ENCODE data around the gene ILRUN. TPM values are rescaled to one million over a fixed set of nuclear protein-coding genes. Genes with fewer than 3 reads are reported as not detected.

Gene ILRUN
- total RNA-seq, 2 donors from 2014 or later = 48.5 to 57.6 TPM

GRCh38 chr6:34667481-34668238 lies 28.9 kb downstream of the ILRUN start:
- Histone ChIP-seq H3K4me1 (peaks cover under 1% of the 10 kb centered on the region), H3K27ac (no peak overlapping the region), H3K27me3 (no peaks in the 10 kb centered on the region), H3K36me3 (no peaks in the 10 kb centered on the region), H3K9me3 (no peaks in the 10 kb centered on the region), H3K4me3 (no peak overlapping the region), H3K9ac (ENCODE audit: low read depth in 2 of 2, low read length in 2 of 2) (no peak overlapping the region)
- no peak for TF ChIP-seq CTCF (IDR thresholded peaks at IDR 0.05)
- intact Hi-C loops (cut with DNase I) = no loop called here
- DNase-seq = no peak

GRCh38 chr6:34665019-34665418 lies 31.5 kb downstream of the ILRUN start:
- H3K9ac ChIP-seq (ENCODE audit: low read depth in 2 of 2, low read length in 2 of 2) = no peak overlapping the region
- no peaks in the 10 kb centered on the region for H3K27me3 ChIP-seq
- H3K27ac ChIP-seq = no peak overlapping the region
- TF ChIP-seq CTCF (IDR thresholded peaks at IDR 0.05) = no peak
- no peak for DNase-seq
- intact Hi-C loops (cut with DNase I) = no loop called here
- H3K4me3 ChIP-seq = no peak overlapping the region
- H3K36me3 ChIP-seq = no peaks in the 10 kb centered on the region
- no peaks in the 10 kb centered on the region for H3K9me3 ChIP-seq
- H3K4me1 ChIP-seq = no peaks in the 10 kb centered on the region

GRCh38 chr6:34664256-34664971 lies 32.2 kb downstream of the ILRUN start:
- no peaks in the 10 kb centered on the region for H3K27me3 ChIP-seq
- intact Hi-C loops (cut with DNase I) = no loop called here
- no peak overlapping the region for H3K4me3 ChIP-seq
- H3K9ac ChIP-seq (ENCODE audit: low read depth in 2 of 2, low read length in 2 of 2) = no peak overlapping the region
- TF ChIP-seq CTCF (IDR thresholded peaks at IDR 0.05) = no peak
- DNase-seq = no peak
- peak overlapping the region; percentile 14 for H3K27ac ChIP-seq
- no peaks in the 10 kb centered on the region for H3K9me3 ChIP-seq
- no peaks in the 10 kb centered on the region for H3K4me1 ChIP-seq
- H3K36me3 ChIP-seq = no peaks in the 10 kb centered on the region

- intact Hi-C loops (cut with DNase I) = no loop called here
These were observed 32.7 kb downstream of the ILRUN start for GRCh38 chr6:34663831-34664255.

GRCh38 chr6:34663371-34663770 lies 33.2 kb downstream of the ILRUN start:
- intact Hi-C loops (cut with DNase I) = no loop called here
- H3K9ac ChIP-seq (ENCODE audit: low read depth in 2 of 2, low read length in 2 of 2) = no peak overlapping the region
- TF ChIP-seq CTCF (IDR thresholded peaks at IDR 0.05) = no peak
- H3K27me3 ChIP-seq = no peaks in the 10 kb centered on the region
- no peak for DNase-seq
- no peaks in the 10 kb centered on the region for H3K36me3 ChIP-seq
- H3K4me1 ChIP-seq = no peaks in the 10 kb centered on the region
- H3K4me3 ChIP-seq = no peak overlapping the region
- H3K9me3 ChIP-seq = no peaks in the 10 kb centered on the region
- H3K27ac ChIP-seq = peak overlapping the region; percentile 14

More at GRCh38 chr6:34663831-34664255, 32.7 kb downstream of the ILRUN start:
- Histone ChIP-seq H3K4me3 (no peak overlapping the region), H3K4me1 (no peaks in the 10 kb centered on the region), H3K27ac (peak overlapping the region; percentile 14), H3K36me3 (no peaks in the 10 kb centered on the region), H3K9me3 (no peaks in the 10 kb centered on the region), H3K27me3 (no peaks in the 10 kb centered on the region), H3K9ac (ENCODE audit: low read depth in 2 of 2, low read length in 2 of 2) (no peak overlapping the region)
- no peak for DNase-seq
- no peak for TF ChIP-seq CTCF (IDR thresholded peaks at IDR 0.05)
